ENCODE measurements around the gene NDUFS3.

Gene NDUFS3

GRCh38 chr11:47589977-47590861 is 11.3 kb downstream of the NDUFS3 start:
- no peak for DNase-seq (ENCODE audit: low spot score)

- DNase-seq (ENCODE audit: low spot score): no peak
Observed at GRCh38 chr11:47591764-47592163, 12.9 kb downstream of the NDUFS3 start.

- DNase-seq (ENCODE audit: low spot score): no peak
Observed at GRCh38 chr11:47592251-47592650, 13.4 kb downstream of the NDUFS3 start.

- no peak for DNase-seq (ENCODE audit: low spot score)
Observed at GRCh38 chr11:47592970-47593369, 14.1 kb downstream of the NDUFS3 start.

GRCh38 chr11:47593492-47593933 is 14.6 kb downstream of the NDUFS3 start:
- no peak for DNase-seq (ENCODE audit: low spot score)

GRCh38 chr11:47593934-47594855 is 15.3 kb downstream of the NDUFS3 start, which contains the start of gene C1QTNF4:
TSS of gene C1QTNF4 (minus strand) at chr11:47594411. CDS start at chr11:47590810, 3,601 bp downstream.
- DNase-seq (ENCODE audit: low spot score): no peak

GRCh38 chr11:47595029-47595428 is 16.2 kb downstream of the NDUFS3 start:
- peak; percentile 58 for DNase-seq (ENCODE audit: low spot score)

GRCh38 chr11:47595967-47596366 is 17.1 kb downstream of the NDUFS3 start:
- no peak for DNase-seq (ENCODE audit: low spot score)

GRCh38 chr11:47599902-47600301 is 21.0 kb downstream of the NDUFS3 start:
- no peak for DNase-seq (ENCODE audit: low spot score)

GRCh38 chr11:47603295-47603694 is 24.4 kb downstream of the NDUFS3 start:
- DNase-seq (ENCODE audit: low spot score): no peak

GRCh38 chr11:47605921-47606320 is 27.0 kb downstream of the NDUFS3 start:
- no peak for DNase-seq (ENCODE audit: low spot score)

GRCh38 chr11:47606731-47607130 is 27.9 kb downstream of the NDUFS3 start:
- DNase-seq (ENCODE audit: low spot score): no peak

GRCh38 chr11:47607380-47607779 is 28.5 kb downstream of the NDUFS3 start:
- no peak for DNase-seq (ENCODE audit: low spot score)

GRCh38 chr11:47609675-47610074 is 30.8 kb downstream of the NDUFS3 start:
- DNase-seq (ENCODE audit: low spot score): no peak

- DNase-seq (ENCODE audit: low spot score): peak; percentile 72
Observed at GRCh38 chr11:47611348-47611794, 32.5 kb downstream of the NDUFS3 start.

- no peak for DNase-seq (ENCODE audit: low spot score)
Observed at GRCh38 chr11:47615249-47615648, 36.4 kb downstream of the NDUFS3 start.

GRCh38 chr11:47616726-47617416 is 38.0 kb downstream of the NDUFS3 start:
- DNase-seq (ENCODE audit: low spot score): peak; percentile 54

GRCh38 chr11:47617417-47617809 is 38.5 kb downstream of the NDUFS3 start:
- no peak for DNase-seq (ENCODE audit: low spot score)

GRCh38 chr11:47620836-47621378 is 42.0 kb downstream of the NDUFS3 start:
- no peak for DNase-seq (ENCODE audit: low spot score)

GRCh38 chr11:47626234-47626633 is 47.4 kb downstream of the NDUFS3 start:
- DNase-seq (ENCODE audit: low spot score): no peak

GRCh38 chr11:47628026-47628425 is 49.2 kb downstream of the NDUFS3 start:
- DNase-seq (ENCODE audit: low spot score): no peak

- DNase-seq (ENCODE audit: low spot score): no peak
Observed at GRCh38 chr11:47631473-47631872, 52.6 kb downstream of the NDUFS3 start.
